ENCODE measurements around the gene GALNT17.

GALNT17 gene

GRCh38 chr7:71495828-71496227 is 363.9 kb downstream of the GALNT17 start:
- no peak for DNase-seq (ENCODE audit: low read depth in 2 of 2)

DNA sequence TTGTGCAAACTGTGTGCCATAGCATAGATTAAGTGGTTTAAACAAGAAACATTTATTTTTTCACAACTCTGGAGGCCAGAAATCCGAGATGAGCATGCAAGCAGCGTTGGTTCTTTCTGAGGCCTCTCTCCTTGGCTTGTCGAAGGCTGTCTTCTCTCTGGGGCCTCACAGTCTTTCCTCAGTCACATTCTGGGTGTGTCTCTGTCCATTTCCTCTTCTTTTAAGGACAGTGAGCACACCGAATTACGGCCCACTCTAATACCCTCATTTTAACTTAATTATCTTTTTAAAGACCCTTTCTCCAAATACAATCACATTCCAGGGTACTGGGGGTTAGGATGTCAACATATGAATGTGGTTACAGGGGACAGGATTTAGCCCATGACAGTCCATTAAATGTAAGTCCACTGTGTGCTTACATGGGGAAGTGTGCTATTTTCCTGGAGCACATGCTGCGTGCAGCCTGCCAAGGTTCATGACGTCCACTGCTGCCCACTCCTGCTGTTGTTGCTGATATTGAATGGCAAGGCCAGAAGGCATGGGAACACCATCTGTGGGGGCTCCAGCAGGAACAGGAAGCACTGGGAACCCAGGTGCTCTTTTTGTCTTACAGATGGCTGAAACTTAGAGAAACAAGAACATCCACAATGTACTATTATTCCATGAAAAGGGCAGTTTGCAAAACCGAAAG is 365.5 kb downstream of the GALNT17 start:
- no peak for DNase-seq (ENCODE audit: low read depth in 2 of 2)

DNA sequence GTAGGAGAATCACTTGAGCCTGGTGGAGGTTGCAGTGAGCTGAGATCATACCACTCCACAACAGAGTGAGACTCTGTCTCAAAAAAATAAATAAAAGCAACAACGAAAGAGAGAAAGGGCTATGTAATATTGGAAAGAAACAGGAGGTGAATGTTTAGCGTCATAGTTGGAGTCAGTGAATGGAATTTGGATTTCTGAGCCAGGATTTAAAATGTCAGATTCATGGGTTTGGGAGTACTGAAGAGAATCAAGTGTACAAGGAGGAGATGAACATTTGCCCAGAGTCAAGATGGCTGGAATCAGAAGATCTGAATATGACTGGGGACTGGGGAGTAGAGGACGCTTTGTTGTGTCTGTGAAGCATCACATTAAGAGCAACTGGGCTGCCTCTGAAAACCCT is 366.4 kb downstream of the GALNT17 start:
- DNase-seq (ENCODE audit: low read depth in 2 of 2), result no peak

DNA sequence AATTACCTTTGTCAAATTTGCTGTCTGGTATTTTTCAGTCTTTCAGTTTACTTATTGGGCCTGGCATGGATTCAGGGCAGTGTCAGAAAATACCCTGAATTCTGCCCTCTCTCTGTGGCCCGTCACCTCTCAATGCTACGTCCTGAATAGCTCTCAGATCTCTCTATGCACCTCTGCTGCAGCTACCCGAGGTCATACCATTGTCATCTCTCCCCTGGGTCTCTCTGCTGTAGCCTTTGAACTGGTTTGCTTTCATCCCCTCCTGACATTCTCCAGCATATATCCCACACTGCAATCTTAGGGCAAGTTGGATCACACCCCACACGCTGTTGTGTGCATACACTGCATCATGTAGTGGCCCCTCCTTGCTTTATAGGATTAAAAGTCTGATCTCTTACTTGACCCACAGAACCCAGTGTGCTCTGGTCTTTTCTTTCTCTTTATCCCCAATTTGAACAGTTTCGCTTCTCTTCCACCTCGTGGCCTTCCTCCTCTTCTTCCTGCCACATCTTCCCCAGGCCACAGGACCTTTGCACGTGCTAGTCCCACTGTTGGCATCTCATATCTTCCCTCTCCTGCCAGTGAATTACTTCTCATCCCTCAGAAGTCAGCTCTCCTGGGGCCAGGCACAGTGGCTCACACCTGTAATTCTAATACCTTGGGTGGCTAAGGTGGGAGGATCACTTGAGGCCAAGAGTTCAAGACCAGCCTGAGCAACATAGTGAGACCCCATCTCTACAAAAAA is 372.9 kb downstream of the GALNT17 start:
- DNase-seq (ENCODE audit: low read depth in 2 of 2), result no peak

DNA sequence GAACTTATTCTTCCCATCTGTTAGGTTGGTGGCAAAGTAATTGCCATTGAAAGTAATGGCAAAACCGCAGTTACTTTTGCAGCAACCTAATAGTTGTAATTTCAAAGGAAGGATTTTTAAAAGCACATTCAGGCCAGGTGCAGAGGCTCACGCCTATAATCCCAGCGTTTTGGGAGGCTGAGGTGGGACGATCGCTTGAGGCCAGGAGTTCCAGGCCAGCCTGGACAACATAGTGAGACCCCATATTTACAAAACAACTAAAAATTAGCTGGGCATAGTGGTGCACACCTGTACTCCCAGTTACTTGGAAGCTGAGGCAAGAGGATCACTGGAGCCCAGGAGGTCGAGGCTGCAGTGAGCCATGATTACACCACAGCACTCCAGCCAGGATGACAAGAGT is 374.9 kb downstream of the GALNT17 start:
- no peak for DNase-seq (ENCODE audit: low read depth in 2 of 2)

DNA sequence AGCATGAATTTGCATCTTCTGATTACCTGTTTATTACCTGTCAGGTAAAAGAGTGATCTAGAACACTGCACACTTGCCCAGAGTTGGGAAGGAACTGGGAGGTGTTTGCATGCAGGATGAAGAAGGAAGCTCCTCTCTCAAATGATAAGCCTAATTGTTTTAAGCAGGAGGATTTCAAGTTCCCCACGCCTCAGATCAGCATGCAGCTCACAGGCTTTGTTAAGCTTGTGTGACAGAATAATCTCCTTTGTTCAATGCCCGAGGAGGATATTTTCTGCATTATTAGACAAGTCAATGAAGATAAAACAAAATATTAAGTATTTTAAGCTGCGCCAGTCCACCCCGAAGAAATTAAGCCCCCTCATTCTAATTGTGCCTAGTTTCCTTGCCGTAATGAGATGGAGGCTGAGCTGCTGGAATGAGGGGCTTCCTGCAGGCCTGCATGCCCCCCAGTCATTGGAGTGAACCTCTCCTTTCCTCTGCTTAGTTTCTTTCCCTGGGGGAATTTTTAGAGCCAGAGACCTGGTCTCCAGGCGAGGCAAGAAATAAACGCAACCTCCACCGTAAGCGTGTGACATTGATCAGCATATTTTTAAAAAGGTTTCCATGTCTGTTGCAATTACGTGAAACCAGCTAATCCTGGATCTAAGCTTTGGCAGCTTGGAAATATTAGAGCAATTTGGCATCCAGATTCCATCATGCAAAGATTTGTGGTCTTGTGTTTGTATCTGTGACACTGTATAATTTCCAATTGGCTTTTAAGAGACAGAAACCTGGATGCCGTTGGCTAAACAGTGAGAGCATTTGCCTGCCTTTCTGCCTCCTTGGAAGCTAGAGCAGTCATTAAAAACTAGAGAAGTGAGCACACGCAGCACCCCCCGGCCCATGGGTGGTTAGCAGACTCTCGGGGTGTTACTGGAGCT is 376.0 kb downstream of the GALNT17 start:
- DNase-seq (ENCODE audit: low read depth in 2 of 2), result no peak

- DNase-seq (ENCODE audit: low read depth in 2 of 2), result no peak
These were observed 377.4 kb downstream of the GALNT17 start for GRCh38 chr7:71509381-71509780.

- DNase-seq (ENCODE audit: low read depth in 2 of 2), result no peak
These were observed 379.4 kb downstream of the GALNT17 start for GRCh38 chr7:71511361-71511807.

DNA sequence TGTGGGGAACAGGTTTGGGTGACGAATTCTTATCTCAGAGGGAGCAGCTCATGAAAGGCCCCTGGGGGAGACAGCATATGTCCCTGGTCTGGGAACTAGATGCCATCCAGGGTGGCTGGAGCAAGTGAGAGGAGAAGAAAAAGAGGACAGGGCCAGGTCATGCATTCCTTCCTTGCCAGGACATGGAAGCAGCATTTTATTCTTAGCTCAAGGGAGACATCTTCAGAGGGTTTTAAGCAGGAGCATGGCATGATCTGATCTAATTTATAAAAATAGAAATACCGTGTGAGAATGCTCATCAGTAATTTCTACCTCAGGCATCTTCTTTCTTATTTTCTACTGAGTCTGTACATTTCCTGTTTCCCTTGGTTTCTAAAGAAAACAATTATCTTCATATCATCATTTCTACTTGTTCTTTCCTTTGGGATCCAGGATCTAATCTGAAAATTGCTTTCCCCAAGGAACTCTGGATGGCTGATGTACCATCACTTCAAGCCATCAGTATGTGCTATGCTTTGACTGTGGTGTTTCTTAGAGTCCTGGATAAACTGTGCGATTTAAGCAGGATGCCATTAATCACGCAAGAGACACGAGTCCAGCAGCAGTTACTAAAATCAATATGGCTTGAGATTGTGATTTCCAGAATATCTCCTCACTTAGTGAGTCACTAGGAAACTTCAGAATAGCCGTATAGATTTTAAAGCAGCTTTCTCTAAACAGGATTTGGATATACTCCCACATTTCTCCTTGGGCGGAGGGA is 386.2 kb downstream of the GALNT17 start:
- no peak for DNase-seq (ENCODE audit: low read depth in 2 of 2)

- no peak for DNase-seq (ENCODE audit: low read depth in 2 of 2)
These were observed 386.9 kb downstream of the GALNT17 start for GRCh38 chr7:71518880-71519279.

DNA sequence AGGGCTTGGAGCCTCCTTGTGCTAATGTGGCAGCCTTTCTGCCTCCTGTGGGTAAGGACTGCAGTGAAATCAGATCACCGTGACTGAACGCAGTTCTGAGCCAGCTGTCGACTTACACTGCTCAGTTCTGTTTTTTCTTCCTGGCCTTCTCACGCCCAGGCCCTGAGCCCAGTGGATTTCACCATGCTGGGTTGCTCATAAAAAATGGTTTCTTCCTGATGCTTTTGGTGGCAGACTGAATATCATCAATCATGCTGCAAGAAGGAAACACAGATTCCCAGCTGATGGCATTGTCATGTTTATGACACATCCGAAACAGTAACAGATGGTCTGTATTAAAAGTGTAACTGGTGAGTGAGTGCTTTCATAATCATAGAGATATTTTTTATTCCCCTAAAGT is 389.6 kb downstream of the GALNT17 start:
- peak; percentile 83 to 85 for DNase-seq (ENCODE audit: low read depth in 2 of 2)

DNA sequence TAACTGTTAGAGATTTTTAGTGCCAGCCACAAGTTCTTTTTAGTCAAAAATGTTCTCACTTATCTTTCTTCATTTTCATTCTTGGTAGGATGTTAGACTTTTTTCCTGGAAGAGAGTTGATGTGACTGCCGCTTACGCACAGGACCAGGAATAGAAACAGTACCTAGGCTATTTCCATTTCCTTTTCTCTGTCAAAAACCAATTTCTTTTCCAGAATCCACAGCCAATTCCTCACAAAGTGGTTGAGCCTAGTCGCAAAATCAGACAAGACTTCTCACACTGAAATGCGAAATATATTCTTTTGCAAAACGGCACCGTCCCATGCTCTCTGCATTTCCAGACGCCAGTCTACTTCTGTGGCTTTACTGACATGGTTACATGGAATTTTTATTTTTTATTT is 394.2 kb downstream of the GALNT17 start:
- DNase-seq (ENCODE audit: low read depth in 2 of 2), result no peak

DNA sequence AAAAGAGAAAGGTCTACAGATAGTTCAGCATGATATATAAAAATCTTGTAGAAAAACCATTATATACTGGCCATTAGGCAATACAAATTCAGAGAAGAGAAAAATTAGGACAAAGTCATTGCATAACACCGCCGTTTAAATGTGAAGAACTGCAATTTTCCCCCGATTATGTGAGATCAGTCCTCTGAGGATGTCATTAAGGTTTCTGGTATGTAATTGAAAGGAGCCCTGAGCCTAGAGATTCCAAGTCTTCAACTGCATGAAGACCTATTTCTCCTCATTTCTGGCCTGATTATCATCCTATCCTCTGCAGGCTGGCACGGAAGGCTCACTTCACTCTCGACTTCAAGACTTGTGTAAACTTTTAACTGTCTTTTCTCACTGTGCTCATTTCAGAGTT is 395.3 kb downstream of the GALNT17 start:
- no peak for DNase-seq (ENCODE audit: low read depth in 2 of 2)

DNA sequence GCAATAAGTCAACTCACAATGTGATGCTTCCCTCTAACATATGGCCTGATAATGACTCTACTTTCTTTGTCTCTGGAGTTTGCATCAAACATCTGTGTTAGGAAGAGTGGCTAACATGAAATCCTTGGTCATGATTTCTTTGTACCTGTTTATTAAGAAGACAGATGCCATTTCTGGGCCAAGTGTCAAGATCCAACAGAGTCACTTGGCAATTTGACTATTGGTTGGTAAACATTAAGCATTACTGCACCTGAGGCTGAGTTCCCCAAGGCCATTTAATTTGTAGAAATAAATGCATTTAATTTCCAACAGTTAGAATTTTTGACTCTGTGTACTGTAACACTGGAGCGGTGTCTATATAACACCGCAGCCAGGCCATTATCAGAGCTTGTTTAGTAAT is 403.7 kb downstream of the GALNT17 start:
- DNase-seq (ENCODE audit: low read depth in 2 of 2), result no peak

GRCh38 chr7:71538210-71538609 is 406.3 kb downstream of the GALNT17 start:
- no peak for DNase-seq (ENCODE audit: low read depth in 2 of 2)

DNA sequence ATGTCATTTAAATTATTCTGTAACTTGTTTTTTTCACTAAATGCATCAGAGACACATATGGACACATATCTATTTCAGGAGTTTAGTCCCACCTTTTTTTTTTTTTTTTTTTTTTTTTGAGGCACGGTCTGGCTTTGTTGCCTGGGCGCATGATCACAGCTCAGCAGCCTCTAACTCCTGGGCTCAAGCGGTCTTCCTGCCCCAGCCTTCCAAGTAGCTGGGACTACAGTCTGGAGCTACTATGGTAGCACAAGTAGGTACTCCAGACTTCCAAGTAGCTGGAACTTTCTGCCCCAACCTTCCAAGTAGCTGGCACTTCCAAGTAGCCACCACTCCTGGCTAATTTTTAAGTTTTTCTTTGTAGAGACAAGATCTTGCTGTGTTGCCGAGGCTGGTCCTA is 407.7 kb downstream of the GALNT17 start:
- no peak for DNase-seq (ENCODE audit: low read depth in 2 of 2)

GRCh38 chr7:71541707-71542353 is 409.9 kb downstream of the GALNT17 start:
- DNase-seq (ENCODE audit: low read depth in 2 of 2), result no peak

DNA sequence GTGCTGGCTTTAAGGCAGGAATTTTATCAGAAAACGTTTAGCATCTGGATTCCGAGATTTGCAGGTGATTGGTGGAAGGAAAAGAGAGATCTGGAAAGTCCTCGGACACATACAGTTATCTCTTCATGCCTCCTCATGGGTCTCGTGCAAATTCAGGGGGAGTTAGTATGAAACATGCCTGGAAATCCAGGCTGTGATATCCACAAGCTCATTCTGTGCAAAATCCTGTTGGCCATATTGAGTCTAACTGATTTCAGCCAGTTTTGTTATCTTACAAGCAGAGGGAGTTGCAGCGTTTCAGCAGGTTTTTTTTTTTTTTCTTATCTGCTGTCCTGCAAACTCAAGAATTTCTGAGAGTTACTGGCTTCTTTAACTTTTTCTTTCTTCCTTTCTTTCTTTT is 411.5 kb downstream of the GALNT17 start:
- no peak for DNase-seq (ENCODE audit: low read depth in 2 of 2)

GRCh38 chr7:71544816-71545215 is 412.9 kb downstream of the GALNT17 start:
- no peak for DNase-seq (ENCODE audit: low read depth in 2 of 2)

DNA sequence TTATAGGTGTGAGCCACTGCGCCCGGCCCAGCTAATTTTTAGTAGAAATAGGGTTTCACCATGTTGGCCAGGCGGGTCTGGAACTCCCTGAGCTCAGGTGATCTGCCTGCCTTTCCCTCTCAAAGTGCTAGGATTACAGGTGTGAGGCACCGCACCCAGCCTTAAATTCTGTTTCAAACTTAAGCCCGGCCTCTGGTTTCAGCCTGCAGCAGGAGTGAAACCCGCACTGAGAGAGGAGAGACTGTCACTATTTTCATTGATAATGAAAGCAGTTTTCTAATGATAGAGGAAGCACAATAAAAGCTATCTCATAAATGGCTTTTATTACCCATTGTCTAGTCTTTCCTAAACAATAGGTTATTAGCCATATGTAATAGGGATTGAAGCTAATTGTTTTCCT is 415.5 kb downstream of the GALNT17 start:
- no peak for DNase-seq (ENCODE audit: low read depth in 2 of 2)

DNA sequence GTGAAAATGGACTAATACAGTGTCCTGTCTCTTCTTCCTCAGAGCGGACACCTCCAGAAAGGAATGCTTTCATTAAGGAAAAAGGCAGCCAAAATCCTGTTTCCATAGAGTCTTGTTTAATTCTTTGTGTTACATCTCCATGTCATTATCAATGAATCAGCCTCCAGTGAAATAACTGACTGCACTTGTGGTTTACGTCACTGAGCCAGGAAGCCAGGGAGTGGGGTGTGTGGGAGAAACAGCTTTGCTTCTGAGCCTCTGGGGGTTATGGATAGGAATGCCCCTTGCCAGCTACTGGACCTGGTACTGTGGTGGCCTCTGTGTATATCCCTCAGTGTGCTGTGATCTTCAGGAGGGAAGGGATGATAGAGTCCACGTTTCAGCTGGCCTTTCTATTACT is 416.8 kb downstream of the GALNT17 start:
- DNase-seq (ENCODE audit: low read depth in 2 of 2), result peak; percentile 3 to 5
